Fibroblast of skin of left quadriceps (primary cell): ENCODE measurements around the gene ASTN1.

Experiments
- DNase-seq, 2 experiments: peaks; one replicate each; pipeline ENCODE4 v3.0.0-alpha.2; 2013; ENCODE audit warnings: low read depth in 2 of 2

The ASTN1 gene

GRCh38 chr1:176993587-176993986 lies 170.9 kb downstream of the ASTN1 start:
- DNase-seq = no peak

GRCh38 chr1:176989754-176990153 lies 174.8 kb downstream of the ASTN1 start:
- no peak for DNase-seq

- peak; percentile 27 to 31 for DNase-seq
These were observed 175.5 kb downstream of the ASTN1 start for GRCh38 chr1:176989023-176989422.

GRCh38 chr1:176987016-176987415 lies 177.5 kb downstream of the ASTN1 start:
- peak; percentile 51 to 53 for DNase-seq

GRCh38 chr1:176983731-176984130 lies 180.8 kb downstream of the ASTN1 start:
- no peak for DNase-seq

GRCh38 chr1:176976771-176977170 lies 187.7 kb downstream of the ASTN1 start:
- no peak for DNase-seq

- DNase-seq = no peak
These were observed 188.3 kb downstream of the ASTN1 start for GRCh38 chr1:176976225-176976624.

GRCh38 chr1:176964687-176965086 lies 199.8 kb downstream of the ASTN1 start:
- no peak for DNase-seq

- no peak for DNase-seq
These were observed 201.3 kb downstream of the ASTN1 start for GRCh38 chr1:176963181-176963580.

GRCh38 chr1:176961678-176962077 lies 202.8 kb downstream of the ASTN1 start:
- no peak for DNase-seq

GRCh38 chr1:176959191-176959820 lies 205.2 kb downstream of the ASTN1 start:
- DNase-seq = no peak

- no peak for DNase-seq
These were observed 206.9 kb downstream of the ASTN1 start for GRCh38 chr1:176957603-176958002.

GRCh38 chr1:176954242-176954641 lies 210.3 kb downstream of the ASTN1 start:
- no peak for DNase-seq

GRCh38 chr1:176950736-176951324 lies 213.7 kb downstream of the ASTN1 start:
- no peak for DNase-seq

- DNase-seq = peak; percentile 8 to 18
These were observed 215.4 kb downstream of the ASTN1 start for GRCh38 chr1:176949033-176949662.

- DNase-seq = no peak
These were observed 219.9 kb downstream of the ASTN1 start for GRCh38 chr1:176944606-176945005.

- DNase-seq = no peak
These were observed 220.7 kb downstream of the ASTN1 start for GRCh38 chr1:176943783-176944182.

GRCh38 chr1:176942346-176942745 lies 222.2 kb downstream of the ASTN1 start:
- DNase-seq = no peak

- no peak for DNase-seq
These were observed 224.5 kb downstream of the ASTN1 start for GRCh38 chr1:176939993-176940392.

- DNase-seq = no peak
These were observed 226.1 kb downstream of the ASTN1 start for GRCh38 chr1:176938375-176938774.

GRCh38 chr1:176934370-176934769 lies 230.1 kb downstream of the ASTN1 start:
- DNase-seq = no peak

- no peak for DNase-seq
These were observed 232.1 kb downstream of the ASTN1 start for GRCh38 chr1:176932114-176933104.
